Measurements from ENCODE around the gene PAPPA.

The PAPPA gene

GRCh38 chr9:116393198-116393597 is 239.6 kb downstream of the PAPPA start:
- no peak overlapping the region for H3K4me3 ChIP-seq (ENCODE audit: low read depth in 1 of 2, low read length in 1 of 2)
- H3K9me3 ChIP-seq, result no peaks in the 10 kb centered on the region
- H3K27me3 ChIP-seq, result no peaks in the 10 kb centered on the region
- TF ChIP-seq, protein P1, sequence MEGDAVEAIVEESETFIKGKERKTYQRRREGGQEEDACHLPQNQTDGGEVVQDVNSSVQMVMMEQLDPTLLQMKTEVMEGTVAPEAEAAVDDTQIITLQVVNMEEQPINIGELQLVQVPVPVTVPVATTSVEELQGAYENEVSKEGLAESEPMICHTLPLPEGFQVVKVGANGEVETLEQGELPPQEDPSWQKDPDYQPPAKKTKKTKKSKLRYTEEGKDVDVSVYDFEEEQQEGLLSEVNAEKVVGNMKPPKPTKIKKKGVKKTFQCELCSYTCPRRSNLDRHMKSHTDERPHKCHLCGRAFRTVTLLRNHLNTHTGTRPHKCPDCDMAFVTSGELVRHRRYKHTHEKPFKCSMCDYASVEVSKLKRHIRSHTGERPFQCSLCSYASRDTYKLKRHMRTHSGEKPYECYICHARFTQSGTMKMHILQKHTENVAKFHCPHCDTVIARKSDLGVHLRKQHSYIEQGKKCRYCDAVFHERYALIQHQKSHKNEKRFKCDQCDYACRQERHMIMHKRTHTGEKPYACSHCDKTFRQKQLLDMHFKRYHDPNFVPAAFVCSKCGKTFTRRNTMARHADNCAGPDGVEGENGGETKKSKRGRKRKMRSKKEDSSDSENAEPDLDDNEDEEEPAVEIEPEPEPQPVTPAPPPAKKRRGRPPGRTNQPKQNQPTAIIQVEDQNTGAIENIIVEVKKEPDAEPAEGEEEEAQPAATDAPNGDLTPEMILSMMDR (IDR thresholded peaks at IDR 0.05), result no peak
- H3K27ac ChIP-seq, result no peak overlapping the region
- no peaks in the 10 kb centered on the region for H3K4me1 ChIP-seq (ENCODE audit: control insufficient read depth in 1 of 2, insufficient read depth in 1 of 2, low read depth in 1 of 2, low read length in 1 of 2)
- H3K36me3 ChIP-seq, result no peaks in the 10 kb centered on the region

- H3K27ac ChIP-seq, result no peak overlapping the region
- TF ChIP-seq, protein P1 (IDR thresholded peaks at IDR 0.05), result no peak
- no peaks in the 10 kb centered on the region for H3K4me1 ChIP-seq (ENCODE audit: control insufficient read depth in 1 of 2, insufficient read depth in 1 of 2, low read depth in 1 of 2, low read length in 1 of 2)
Measured at GRCh38 chr9:116394070-116394469, 240.5 kb downstream of the PAPPA start.

GRCh38 chr9:116394894-116395698 is 241.5 kb downstream of the PAPPA start:
- no peak overlapping the region for H3K27ac ChIP-seq
- no peaks in the 10 kb centered on the region for H3K9me3 ChIP-seq
- no peaks in the 10 kb centered on the region for H3K4me1 ChIP-seq (ENCODE audit: control insufficient read depth in 1 of 2, insufficient read depth in 1 of 2, low read depth in 1 of 2, low read length in 1 of 2)
- TF ChIP-seq, protein P1 (IDR thresholded peaks at IDR 0.05), result no peak
- no peaks in the 10 kb centered on the region for H3K27me3 ChIP-seq
- H3K4me3 ChIP-seq (ENCODE audit: low read depth in 1 of 2, low read length in 1 of 2), result no peak overlapping the region
- no peaks in the 10 kb centered on the region for H3K36me3 ChIP-seq

More at GRCh38 chr9:116394070-116394469, 240.5 kb downstream of the PAPPA start:
- no peaks in the 10 kb centered on the region for H3K9me3 ChIP-seq
- no peak overlapping the region for H3K4me3 ChIP-seq (ENCODE audit: low read depth in 1 of 2, low read length in 1 of 2)
- H3K27me3 ChIP-seq, result no peaks in the 10 kb centered on the region
- no peaks in the 10 kb centered on the region for H3K36me3 ChIP-seq

DNA sequence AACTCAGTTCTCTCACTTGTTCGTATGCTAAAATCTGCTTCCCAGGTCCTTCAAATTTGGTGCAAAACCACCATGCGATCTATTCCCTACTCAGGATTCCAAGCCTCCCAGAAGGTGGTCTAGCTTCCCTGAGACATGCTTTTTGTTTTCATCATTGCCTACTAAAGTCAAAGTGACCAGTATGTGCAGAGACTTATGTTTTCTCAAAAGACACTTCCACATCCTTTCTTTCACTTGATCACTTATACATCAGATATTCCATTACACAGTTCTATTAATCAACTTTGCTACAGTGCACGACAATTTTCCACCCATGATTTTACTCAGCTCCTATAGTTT is 242.1 kb downstream of the PAPPA start:
- Histone ChIP-seq H3K4me3 (ENCODE audit: low read depth in 1 of 2, low read length in 1 of 2) (no peak overlapping the region), H3K27ac (no peak overlapping the region), H3K27me3 (no peaks in the 10 kb centered on the region), H3K4me1 (ENCODE audit: control insufficient read depth in 1 of 2, insufficient read depth in 1 of 2, low read depth in 1 of 2, low read length in 1 of 2) (no peaks in the 10 kb centered on the region), H3K36me3 (no peaks in the 10 kb centered on the region), H3K9me3 (no peaks in the 10 kb centered on the region)
- TF ChIP-seq, protein P1 (IDR thresholded peaks at IDR 0.05), result no peak

DNA sequence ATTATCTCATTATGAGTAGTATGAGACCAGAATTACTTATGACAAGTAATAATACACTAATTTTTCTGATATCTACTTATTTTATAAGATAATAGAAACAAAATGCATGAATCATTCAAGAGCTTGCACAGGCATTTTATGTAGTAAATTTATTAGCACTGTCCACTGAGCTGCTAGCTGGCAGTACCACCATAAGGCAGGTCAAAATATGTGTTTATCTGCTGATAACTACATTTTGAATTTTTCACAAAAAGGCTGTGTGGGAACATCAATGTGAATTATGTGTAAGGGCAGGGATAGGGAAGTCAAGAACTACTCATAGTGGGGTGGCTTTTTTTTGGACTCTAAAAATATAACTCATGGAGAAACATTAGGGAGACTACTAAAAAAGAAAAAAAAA is 249.6 kb downstream of the PAPPA start:
- no peaks in the 10 kb centered on the region for H3K27me3 ChIP-seq
- no peaks in the 10 kb centered on the region for H3K4me1 ChIP-seq (ENCODE audit: control insufficient read depth in 1 of 2, insufficient read depth in 1 of 2, low read depth in 1 of 2, low read length in 1 of 2)
- no peak overlapping the region for H3K27ac ChIP-seq
- H3K36me3 ChIP-seq, result no peaks in the 10 kb centered on the region
- no peak overlapping the region for H3K4me3 ChIP-seq (ENCODE audit: low read depth in 1 of 2, low read length in 1 of 2)
- TF ChIP-seq, protein P1 (IDR thresholded peaks at IDR 0.05), result no peak
- H3K9me3 ChIP-seq, result no peaks in the 10 kb centered on the region

Data from neutrophil (primary cell).